SW 1271 (cell line): ENCODE results near the gene NDUFA8.
"Not testable (repeated sequence)": the region's sequence is repeated elsewhere in the genome, so short reads cannot be mapped to it uniquely, and the experiment has no call there.

Experiments used
- DNase-seq, 2 experiments: peaks; one replicate each; lab custom pipeline; 2025; lab: John Stamatoyannopoulos, UW

Gene NDUFA8

DNA sequence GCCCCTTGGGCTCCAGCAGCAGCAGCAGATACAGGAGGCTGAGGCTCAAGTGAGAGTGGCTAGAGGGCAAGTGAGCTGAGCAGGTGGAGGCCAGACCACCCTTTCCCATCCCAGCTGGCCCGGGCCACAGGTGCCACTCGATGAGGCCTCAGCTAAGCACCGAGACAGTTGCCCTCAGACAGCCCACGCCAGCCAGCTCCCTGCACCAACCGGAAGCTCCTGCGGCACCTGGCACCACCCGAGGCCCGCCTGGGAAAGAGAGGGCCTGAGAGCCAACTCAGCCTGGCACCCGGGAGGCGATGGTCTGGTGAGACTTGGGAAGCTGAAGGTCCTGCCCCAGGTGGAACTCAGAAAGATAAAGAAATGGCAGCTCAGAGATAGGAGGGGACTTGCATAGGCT is 38.2 kb downstream of the NDUFA8 start:
- no peak for DNase-seq

- DNase-seq: no peak
Measured at GRCh38 chr9:122120316-122121071, 39.1 kb downstream of the NDUFA8 start.

- no peak for DNase-seq
Measured at GRCh38 chr9:122119721-122120120, 39.9 kb downstream of the NDUFA8 start.

DNA sequence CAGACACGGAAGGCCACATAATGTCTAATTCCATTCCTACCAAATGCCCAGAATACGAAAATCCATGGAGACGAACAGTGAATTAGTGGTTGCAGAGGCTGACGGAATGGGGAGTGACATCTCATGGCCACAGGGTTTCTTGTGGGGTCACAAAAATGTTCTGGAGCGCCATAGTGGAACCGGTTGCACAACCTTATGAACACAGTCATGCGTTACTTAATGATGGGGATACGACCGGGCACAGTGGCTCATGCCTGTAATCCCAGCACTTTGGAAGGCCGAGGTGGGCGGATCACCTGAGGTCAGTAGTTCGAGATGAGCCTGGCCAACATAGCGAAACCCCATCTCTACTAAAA is 40.4 kb downstream of the NDUFA8 start:
- no peak for DNase-seq

DNA sequence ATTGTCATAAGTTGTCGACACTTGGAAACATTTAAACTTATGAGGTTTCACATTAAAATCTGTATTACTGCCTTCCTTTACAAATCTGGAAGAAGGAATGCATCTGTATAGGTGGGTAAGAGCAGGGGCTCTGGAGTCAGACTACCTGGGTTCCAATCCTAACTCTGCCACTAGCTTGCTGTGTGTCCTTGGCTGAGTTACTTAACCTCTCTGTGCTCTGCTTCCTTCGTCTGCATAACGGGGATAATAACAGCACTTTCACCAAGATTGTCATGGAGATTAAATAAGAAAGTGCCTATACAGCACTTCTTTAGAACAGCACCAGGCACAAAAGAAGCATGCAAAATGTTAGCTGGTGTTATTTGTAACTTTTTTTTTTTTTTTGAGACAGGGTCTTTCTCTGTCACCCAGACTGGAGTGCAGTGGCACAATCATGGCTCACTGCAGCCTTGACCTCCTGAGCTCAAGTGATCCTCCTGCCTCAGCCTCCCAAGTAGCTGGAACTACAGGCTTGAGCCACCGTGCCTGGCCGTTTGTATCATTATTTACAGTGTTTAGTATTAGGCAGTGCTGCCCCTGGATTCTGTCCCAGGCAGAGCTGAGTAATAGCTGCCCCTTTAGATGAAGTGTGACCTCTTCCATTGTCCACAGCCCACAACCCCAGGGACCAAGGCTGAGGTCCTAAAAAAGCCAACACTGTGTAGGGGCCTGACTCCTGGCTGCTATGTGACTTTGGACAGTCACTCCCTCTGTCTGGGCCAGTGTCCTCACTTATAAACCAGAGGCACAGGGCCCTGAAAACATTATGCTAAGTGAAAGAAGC is 41.0 kb downstream of the NDUFA8 start:
- DNase-seq: no peak

DNA sequence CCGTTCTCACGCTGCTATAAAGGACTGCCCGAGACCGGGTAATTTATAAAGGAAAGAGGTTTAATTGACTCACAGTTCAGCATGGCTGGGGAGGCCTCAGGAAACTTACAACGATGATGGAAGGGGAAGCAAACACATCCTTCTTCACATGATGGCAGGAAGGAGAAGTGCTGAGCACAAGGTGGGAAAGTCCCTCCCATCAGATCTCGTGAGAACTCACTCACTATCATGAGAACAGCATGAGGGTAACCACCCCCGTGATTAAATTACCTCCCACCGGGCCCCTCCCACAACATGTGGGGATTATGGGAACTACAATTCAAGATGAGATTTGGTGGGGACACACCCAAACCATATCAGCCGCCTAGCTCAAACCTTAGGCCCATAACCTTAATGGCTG is 42.3 kb downstream of the NDUFA8 start:
- DNase-seq: not testable (repeated sequence)

DNA sequence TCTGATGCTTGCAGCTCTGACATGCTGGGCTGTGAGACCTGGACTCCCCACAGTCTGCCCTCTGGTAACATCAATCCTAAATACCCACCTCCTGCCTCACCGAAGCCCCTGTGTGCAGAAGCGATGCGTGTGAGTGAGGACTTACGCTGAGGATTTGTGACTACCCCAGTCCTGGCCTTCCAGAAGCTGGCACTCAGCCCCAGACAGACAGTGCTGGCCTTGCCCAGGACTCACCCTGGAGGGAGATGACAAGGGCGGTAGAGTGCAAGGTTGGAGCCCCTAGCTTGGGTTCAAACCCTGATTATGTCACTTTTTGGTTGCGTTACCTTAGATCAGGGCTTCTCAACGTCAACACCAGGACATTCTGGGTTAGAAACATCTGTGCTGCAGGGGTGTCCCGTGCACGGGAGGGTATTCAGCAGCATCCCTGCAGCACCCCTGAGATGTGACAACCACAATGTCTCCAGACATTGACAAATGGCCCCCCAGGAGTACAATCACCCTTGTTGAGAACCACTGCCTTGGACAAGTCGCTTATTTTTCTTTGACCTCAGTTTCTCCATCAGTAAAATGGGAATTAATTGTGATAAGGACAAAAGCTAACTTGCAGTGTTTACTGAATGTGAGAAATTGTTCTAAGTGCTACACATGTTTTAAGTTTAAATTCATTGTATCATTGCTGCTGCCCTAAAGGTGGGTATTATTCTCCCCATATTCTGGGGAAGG is 43.0 kb downstream of the NDUFA8 start:
- no peak for DNase-seq

- DNase-seq: no peak
Measured at GRCh38 chr9:122116040-122116439, 43.5 kb downstream of the NDUFA8 start.

- DNase-seq: no peak
Measured at GRCh38 chr9:122115176-122116035, 44.2 kb downstream of the NDUFA8 start.

GRCh38 chr9:122113574-122113973 is 46.0 kb downstream of the NDUFA8 start:
- no peak for DNase-seq

- DNase-seq: no peak
Measured at GRCh38 chr9:122112238-122112637, 47.3 kb downstream of the NDUFA8 start.

GRCh38 chr9:122111413-122112085 is 48.0 kb downstream of the NDUFA8 start:
- DNase-seq: no peak

DNA sequence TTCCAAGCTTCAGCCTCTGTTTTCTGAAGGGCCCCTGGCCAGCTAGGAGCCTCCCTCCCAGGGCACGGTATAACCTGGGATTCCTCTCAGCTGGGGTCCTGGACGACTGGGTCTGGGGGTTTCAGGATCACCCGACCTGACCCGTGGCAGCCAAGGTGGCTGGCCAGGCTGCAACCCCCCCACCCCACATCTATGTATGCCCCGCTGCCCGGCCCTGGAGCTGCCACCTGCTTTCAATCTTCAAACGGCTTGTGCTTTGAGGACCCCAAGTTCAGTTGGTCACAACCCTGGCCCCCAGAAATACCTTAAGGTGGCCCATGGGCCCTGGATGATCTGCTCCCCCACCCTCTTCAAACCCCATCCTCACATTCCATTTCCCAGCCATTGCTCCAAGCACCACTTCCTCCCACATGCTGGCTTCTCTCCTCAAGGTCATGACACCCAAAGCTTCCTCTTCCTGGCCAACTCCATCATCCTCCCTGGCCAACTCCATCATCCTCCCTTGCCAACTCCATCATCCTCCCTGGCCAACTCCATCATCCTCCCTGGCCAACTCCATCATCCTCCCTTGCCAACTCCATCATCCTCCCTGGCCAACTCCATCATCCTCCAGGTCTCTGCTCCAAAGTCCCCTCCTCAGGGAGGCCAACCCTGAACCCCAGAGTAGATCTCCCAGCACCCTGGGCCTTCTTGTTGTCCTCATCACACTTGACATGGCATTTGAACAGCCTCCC is 49.3 kb downstream of the NDUFA8 start:
- no peak for DNase-seq

DNA sequence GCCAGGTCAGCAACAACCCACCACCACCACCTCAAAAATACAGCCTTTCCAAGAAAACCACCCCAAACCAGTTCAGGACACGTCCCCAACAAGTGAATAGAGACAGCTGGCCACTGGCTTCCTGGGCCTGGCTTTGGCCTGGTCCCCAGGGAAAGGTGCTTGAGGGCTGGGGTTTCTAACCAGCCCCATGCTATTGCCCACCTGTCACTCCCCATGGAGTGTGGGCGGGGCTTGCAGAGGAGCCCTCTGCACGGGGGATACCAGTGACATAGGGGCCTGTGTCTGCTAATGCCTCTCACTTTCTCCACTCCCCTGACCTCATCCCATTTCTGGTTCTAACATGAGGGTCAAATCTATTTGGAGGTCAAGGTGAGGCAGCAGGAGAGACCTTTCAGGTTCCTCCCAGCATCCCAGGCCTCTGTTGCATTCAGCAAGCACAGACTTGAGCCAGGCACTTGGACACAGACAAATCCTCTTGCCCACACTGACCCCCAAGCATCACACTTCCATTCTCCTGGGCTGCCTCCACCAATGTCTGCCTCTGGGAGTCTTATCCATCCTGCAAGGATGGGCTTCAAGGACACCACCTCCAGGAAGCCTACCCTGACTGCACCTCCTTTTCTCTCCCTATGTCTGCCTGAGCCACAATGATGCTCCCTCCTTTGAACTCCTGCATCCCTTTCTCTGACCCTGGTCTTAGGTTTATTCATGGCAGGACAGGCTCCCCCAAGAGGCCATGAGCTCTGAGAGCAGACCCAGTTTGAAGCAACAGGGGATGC is 50.4 kb downstream of the NDUFA8 start:
- DNase-seq: no peak

DNA sequence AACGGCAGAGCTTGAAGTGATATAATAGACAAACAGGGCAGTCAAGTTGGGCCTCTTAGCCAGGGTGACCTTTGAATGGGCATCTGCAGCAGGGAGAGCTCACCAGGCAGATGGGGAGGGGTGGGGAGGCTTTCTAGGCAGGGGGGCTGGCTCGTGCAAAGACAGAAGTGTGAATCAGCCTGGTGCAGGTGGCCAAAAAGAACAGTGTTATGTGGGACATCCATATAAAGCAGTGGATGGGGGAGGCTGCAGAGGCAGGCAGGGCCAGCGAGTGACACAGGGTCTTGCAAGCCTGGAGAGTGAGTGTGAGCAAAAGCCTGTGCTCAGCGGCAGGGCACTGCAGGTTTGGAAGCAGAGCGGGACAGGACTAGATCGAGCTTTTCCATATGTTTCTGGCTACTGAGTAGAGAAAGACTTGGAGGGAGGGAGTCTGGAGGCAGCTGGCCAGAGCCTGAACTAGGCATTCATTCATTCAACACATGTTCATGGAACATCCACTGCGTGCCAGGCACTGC is 52.2 kb downstream of the NDUFA8 start:
- no peak for DNase-seq

DNA sequence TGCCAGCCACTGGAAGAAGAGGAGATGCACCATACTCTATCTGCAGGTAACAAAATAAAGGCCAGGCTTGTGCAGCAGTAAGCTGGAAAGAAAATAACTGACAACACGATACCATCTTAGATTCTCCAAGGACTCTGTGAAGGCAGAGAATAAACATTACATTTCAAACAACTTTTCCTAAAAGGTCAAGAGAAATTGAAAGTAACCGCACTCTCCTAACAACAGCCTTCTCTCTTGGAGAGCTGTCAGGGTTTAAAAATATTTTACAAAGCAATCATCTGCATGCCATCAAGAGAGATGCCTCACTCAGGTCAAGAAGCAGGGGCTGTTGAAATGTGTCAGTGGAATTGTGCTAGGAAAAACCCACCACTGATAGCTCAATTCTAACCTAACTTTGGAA is 53.0 kb downstream of the NDUFA8 start:
- no peak for DNase-seq

- no peak for DNase-seq
Measured at GRCh38 chr9:122103985-122104384, 55.6 kb downstream of the NDUFA8 start.

GRCh38 chr9:122102156-122102555 is 57.4 kb downstream of the NDUFA8 start:
- DNase-seq: no peak

DNA sequence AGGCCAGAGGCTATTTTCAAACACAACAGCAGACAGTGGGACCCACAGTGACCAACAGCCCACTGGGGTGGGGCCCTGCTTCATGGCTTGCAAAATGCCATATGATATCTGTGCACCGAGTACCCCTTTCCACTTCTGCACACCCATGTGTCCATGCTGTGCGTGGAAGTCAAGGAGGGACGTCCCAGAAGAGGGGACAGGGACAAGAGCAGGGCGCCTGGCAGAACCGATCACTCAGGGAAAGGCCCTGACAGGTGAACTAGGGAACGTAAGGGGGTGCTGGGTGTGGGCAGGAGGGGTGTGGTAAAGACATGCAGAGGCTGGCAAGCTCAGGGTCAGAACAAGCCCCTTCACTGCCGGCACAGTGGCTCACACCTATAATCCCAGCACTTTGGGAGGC is 58.8 kb downstream of the NDUFA8 start:
- no peak for DNase-seq
